HG03175 (cell line): ENCODE results near the gene CROCC.

ENCODE experiments used
- ATAC-seq: cut with Tn5 transposase; IDR thresholded peaks from one replicate; pipeline ENCODE4 v1.9.1; 2021; ENCODE audit warnings: mild to moderate bottlenecking, moderate library complexity; ENCODE audit not compliant: unreplicated experiment

Gene CROCC

GRCh38 chr1:16980473-16981268 is 58.9 kb downstream of the CROCC start, which contains the start of gene MFAP2:
TSS of gene MFAP2 (minus strand) at chr1:16980620. CDS start at chr1:16978273, 2,347 bp downstream.
- ATAC-seq: no peak

- no peak for ATAC-seq
Observed at GRCh38 chr1:16981269-16981849, 59.6 kb downstream of the CROCC start.

- no peak for ATAC-seq
Observed at GRCh38 chr1:16982902-16983301, 61.2 kb downstream of the CROCC start.

GRCh38 chr1:16983649-16984048 is 61.9 kb downstream of the CROCC start:
- no peak for ATAC-seq

GRCh38 chr1:16984717-16985116 is 63.0 kb downstream of the CROCC start:
- no peak for ATAC-seq

- no peak for ATAC-seq
Observed at GRCh38 chr1:16986113-16986512, 64.4 kb downstream of the CROCC start.

GRCh38 chr1:16986560-16986959 is 64.8 kb downstream of the CROCC start:
- ATAC-seq: no peak

- ATAC-seq: no peak
Observed at GRCh38 chr1:16986962-16987361, 65.2 kb downstream of the CROCC start.

GRCh38 chr1:16988210-16988609 is 66.5 kb downstream of the CROCC start:
- ATAC-seq: no peak

- ATAC-seq: no peak
Observed at GRCh38 chr1:16989676-16990391, 68.1 kb downstream of the CROCC start.

GRCh38 chr1:16991571-16991970 is 69.8 kb downstream of the CROCC start:
- no peak for ATAC-seq

- no peak for ATAC-seq
Observed at GRCh38 chr1:16992102-16992501, 70.4 kb downstream of the CROCC start.

GRCh38 chr1:16992675-16993074 is 70.9 kb downstream of the CROCC start:
- no peak for ATAC-seq

- ATAC-seq: no peak
Observed at GRCh38 chr1:16993521-16994038, 71.8 kb downstream of the CROCC start.

- ATAC-seq: no peak
Observed at GRCh38 chr1:16996845-16997244, 75.1 kb downstream of the CROCC start.

- no peak for ATAC-seq
Observed at GRCh38 chr1:16998589-16998988, 76.9 kb downstream of the CROCC start.

- ATAC-seq: no peak
Observed at GRCh38 chr1:16999863-17000262, 78.1 kb downstream of the CROCC start.

GRCh38 chr1:17001760-17002523 is 80.2 kb downstream of the CROCC start:
- no peak for ATAC-seq

GRCh38 chr1:17002524-17002902 is 80.8 kb downstream of the CROCC start:
- no peak for ATAC-seq

- ATAC-seq: no peak
Observed at GRCh38 chr1:17004466-17005364, 83.0 kb downstream of the CROCC start.
